ENCODE measurements around the gene MVB12B.

MVB12B gene

DNA sequence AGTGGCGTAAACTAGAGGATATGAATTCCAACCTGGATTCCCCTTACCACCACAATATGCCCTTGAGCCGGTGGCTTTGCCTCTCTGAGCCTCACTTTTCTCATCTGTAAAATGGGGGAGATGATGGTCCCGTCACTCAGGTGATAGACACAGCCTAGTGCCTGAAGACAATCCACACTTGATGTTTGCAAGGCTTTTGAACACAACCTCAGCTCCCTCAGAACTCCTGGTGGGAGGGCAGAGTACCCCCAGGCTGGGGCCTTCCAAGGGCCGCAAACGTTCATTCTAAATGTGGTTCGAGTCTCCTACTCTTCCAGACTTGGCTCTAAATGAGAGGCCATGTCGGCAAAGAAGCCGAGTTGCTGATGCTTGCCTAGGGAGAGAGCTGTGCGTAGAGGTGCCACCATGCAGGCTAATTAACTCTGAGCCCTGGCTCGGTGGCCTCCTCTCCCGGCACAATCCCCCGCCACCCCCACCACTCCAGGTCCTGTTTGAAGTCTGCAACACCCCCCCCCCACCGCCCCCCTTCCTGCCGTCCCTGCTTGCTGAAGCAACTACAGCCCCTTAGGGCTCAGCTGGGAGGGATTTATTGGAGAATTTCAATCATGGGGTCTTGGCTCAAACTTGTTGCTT, 189.4 kb downstream of the MVB12B start:
- TF ChIP-seq, protein P1, sequence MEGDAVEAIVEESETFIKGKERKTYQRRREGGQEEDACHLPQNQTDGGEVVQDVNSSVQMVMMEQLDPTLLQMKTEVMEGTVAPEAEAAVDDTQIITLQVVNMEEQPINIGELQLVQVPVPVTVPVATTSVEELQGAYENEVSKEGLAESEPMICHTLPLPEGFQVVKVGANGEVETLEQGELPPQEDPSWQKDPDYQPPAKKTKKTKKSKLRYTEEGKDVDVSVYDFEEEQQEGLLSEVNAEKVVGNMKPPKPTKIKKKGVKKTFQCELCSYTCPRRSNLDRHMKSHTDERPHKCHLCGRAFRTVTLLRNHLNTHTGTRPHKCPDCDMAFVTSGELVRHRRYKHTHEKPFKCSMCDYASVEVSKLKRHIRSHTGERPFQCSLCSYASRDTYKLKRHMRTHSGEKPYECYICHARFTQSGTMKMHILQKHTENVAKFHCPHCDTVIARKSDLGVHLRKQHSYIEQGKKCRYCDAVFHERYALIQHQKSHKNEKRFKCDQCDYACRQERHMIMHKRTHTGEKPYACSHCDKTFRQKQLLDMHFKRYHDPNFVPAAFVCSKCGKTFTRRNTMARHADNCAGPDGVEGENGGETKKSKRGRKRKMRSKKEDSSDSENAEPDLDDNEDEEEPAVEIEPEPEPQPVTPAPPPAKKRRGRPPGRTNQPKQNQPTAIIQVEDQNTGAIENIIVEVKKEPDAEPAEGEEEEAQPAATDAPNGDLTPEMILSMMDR (IDR thresholded peaks at IDR 0.05; ENCODE audit: insufficient read depth, low read length, poor library complexity, severe bottlenecking): no peak
- Histone ChIP-seq H3K4me3 (replicated peaks; ENCODE audit: low read depth, low read length) (no peak overlapping the region), H3K27me3 (replicated peaks; ENCODE audit: control insufficient read depth, insufficient read depth, low read length) (no peaks in the 10 kb centered on the region; the same call in none of the 2 replicates), H3K36me3 (ENCODE audit: control insufficient read depth, insufficient read depth, low read length) (no peaks in the 10 kb centered on the region)
- DNase-seq (ENCODE audit: extremely low read depth, insufficient read length): no peak

DNA sequence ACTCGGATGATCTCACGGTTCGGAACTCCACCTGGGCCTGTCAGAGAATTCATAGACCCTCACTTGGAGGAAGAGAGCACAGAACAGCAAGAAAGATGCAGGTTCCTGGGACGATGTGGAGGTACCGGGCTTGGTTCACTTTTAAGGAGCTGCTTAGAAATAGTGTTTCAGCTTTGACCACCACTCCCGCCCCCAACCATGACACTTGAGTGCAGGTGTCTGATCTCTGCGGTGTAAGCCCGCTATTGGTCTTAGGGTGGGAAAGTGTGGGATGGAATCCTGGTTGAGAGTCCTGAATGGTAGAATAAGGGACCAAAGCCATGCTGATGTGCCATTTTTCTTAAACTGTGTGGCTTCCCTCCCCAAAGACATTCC, 189.9 kb downstream of the MVB12B start:
- Histone ChIP-seq H3K36me3 (ENCODE audit: control insufficient read depth, insufficient read depth, low read length) (no peaks in the 10 kb centered on the region), H3K27me3 (replicated peaks; ENCODE audit: control insufficient read depth, insufficient read depth, low read length) (no peaks in the 10 kb centered on the region; the same call in none of the 2 replicates), H3K4me3 (replicated peaks; ENCODE audit: low read depth, low read length) (no peak overlapping the region)
- no peak for DNase-seq (ENCODE audit: extremely low read depth, insufficient read length)
- TF ChIP-seq, protein P1 (IDR thresholded peaks at IDR 0.05; ENCODE audit: insufficient read depth, low read length, poor library complexity, severe bottlenecking): no peak

DNA sequence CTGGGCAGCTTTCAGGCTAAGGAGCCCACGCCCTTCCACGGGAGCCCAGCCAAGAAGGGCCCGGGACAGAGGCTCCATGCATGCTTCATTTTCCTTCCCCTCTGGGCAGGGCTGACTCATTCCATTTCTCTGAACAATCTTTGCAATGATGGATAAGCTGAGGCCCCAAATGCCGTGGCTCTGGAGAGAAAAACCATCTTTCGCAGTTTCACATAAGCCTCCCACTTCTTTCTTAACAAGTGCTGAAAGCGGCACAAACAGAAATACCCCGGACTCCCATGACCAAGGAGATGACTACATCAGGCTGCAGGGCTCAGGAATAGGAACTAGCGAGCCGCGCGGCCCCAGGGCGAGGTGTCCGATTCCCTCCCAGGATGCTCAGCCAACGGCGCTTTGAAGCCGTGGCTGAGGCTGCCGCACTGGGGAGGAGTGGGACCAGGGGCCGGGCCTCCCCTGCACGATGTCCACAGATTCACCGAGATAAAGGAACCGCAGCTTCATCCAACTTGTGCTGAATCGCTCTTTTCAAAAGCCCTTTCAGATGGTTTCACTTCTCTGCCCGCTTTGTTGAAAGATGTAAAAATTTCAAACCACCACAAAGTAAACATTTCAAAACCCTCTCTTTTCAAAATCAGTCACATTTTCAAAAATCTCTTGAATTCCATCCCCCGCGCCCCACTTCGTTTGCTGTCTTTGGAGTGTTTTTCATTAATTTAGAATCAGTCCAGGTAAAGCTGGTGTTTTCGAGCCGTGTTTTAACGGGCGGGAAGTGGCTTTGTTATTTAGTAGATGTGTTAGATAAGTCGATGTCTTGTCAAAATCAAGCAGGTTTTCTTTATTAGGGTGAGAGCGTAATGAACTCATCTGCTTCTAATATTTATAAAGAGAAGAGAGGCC, 190.6 kb downstream of the MVB12B start:
- Histone ChIP-seq H3K4me3 (replicated peaks; ENCODE audit: low read depth, low read length) (no peak overlapping the region), H3K27me3 (replicated peaks; ENCODE audit: control insufficient read depth, insufficient read depth, low read length) (no peaks in the 10 kb centered on the region; the same call in none of the 2 replicates), H3K36me3 (ENCODE audit: control insufficient read depth, insufficient read depth, low read length) (no peaks in the 10 kb centered on the region)
- peak; percentile 35 for DNase-seq (ENCODE audit: extremely low read depth, insufficient read length)
- TF ChIP-seq, protein P1 (IDR thresholded peaks at IDR 0.05; ENCODE audit: insufficient read depth, low read length, poor library complexity, severe bottlenecking): no peak

DNA sequence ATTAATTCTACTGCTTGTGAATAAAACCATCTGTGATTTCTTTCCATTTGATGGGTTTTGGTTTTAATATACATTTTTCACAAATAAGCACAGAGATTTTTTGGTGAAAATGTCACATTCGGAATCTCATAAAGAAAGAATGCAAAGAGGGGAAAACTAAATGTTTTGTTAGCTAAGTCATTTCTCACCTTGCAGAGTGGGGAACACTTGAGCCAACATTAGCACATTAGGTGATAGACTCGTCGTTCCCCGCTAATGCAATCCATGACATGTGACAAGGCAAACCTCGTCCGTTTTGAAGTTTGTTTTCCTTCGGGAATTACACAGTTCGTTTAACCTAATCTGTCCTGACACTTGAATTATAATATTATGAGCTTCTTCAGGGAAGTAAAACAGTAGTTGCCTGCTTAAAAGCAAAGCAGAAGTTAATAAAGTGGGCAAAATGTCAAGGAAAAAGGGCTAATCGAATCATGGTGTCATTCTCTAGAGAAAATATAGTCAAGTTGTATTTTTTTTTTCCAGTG, 191.3 kb downstream of the MVB12B start:
- TF ChIP-seq, protein P1 (IDR thresholded peaks at IDR 0.05; ENCODE audit: insufficient read depth, low read length, poor library complexity, severe bottlenecking): no peak
- no peaks in the 10 kb centered on the region; the same call in none of the 2 replicates for H3K27me3 ChIP-seq (replicated peaks; ENCODE audit: control insufficient read depth, insufficient read depth, low read length)
- H3K36me3 ChIP-seq (ENCODE audit: control insufficient read depth, insufficient read depth, low read length): no peaks in the 10 kb centered on the region
- H3K4me3 ChIP-seq (replicated peaks; ENCODE audit: low read depth, low read length): no peak overlapping the region
- no peak for DNase-seq (ENCODE audit: extremely low read depth, insufficient read length)

- H3K27me3 ChIP-seq (replicated peaks; ENCODE audit: control insufficient read depth, insufficient read depth, low read length): no peaks in the 10 kb centered on the region; the same call in none of the 2 replicates
- TF ChIP-seq, protein P1 (IDR thresholded peaks at IDR 0.05; ENCODE audit: insufficient read depth, low read length, poor library complexity, severe bottlenecking): no peak
- no peak overlapping the region for H3K4me3 ChIP-seq (replicated peaks; ENCODE audit: low read depth, low read length)
- H3K36me3 ChIP-seq (ENCODE audit: control insufficient read depth, insufficient read depth, low read length): no peaks in the 10 kb centered on the region
- DNase-seq (ENCODE audit: extremely low read depth, insufficient read length): no peak
Observed at GRCh38 chr9:126518763-126519162, 192.1 kb downstream of the MVB12B start.
